ENCODE data around the gene UBE3B. TPM values are rescaled to one million over a fixed set of nuclear protein-coding genes. Genes with fewer than 3 reads are reported as not detected.

The UBE3B gene
- total RNA-seq, 1 donor from 2014 or later, result 41.4 TPM

- peak; percentile 60 to 85 for DNase-seq (ENCODE audit: low spot score in 2 of 2, unreplicated experiment in 2 of 2)
- Mint-ChIP-seq H3K9me3 (no peaks in the 10 kb centered on the region), H3K27ac (no peak overlapping the region), H3K4me3 (no peak overlapping the region), H3K4me1 (peaks cover 8% of the 10 kb centered on the region), H3K36me3 (no peaks in the 10 kb centered on the region), H3K27me3 (ENCODE audit: low read depth) (no peaks in the 10 kb centered on the region)
- TF ChIP-seq CTCF (IDR thresholded peaks at IDR 0.05; ENCODE audit: unreplicated experiment), result peak; percentile 62
Observed at GRCh38 chr12:109432842-109433304, 44.6 kb upstream of the UBE3B start.

GRCh38 chr12:109433618-109434017 is 43.8 kb upstream of the UBE3B start:
- no peaks in the 10 kb centered on the region for H3K27me3 Mint-ChIP-seq (ENCODE audit: low read depth)
- H3K27ac Mint-ChIP-seq, result no peak overlapping the region

GRCh38 chr12:109434582-109434981 is 42.9 kb upstream of the UBE3B start:
- H3K27ac Mint-ChIP-seq, result no peak overlapping the region
- H3K9me3 Mint-ChIP-seq, result no peaks in the 10 kb centered on the region

More at GRCh38 chr12:109433618-109434017, 43.8 kb upstream of the UBE3B start:
- no peaks in the 10 kb centered on the region for H3K36me3 Mint-ChIP-seq
- peaks cover 8% of the 10 kb centered on the region for H3K4me1 Mint-ChIP-seq
- H3K4me3 Mint-ChIP-seq, result no peak overlapping the region
- TF ChIP-seq CTCF (IDR thresholded peaks at IDR 0.05; ENCODE audit: unreplicated experiment), result peak; percentile 31
- no peak for DNase-seq (ENCODE audit: low spot score in 2 of 2, unreplicated experiment in 2 of 2)
- no peaks in the 10 kb centered on the region for H3K9me3 Mint-ChIP-seq

GRCh38 chr12:109435428-109436187 is 41.8 kb upstream of the UBE3B start:
- Mint-ChIP-seq H3K4me1 (peaks cover 10% of the 10 kb centered on the region), H3K9me3 (no peaks in the 10 kb centered on the region), H3K27ac (no peak overlapping the region), H3K4me3 (no peak overlapping the region), H3K36me3 (no peaks in the 10 kb centered on the region), H3K27me3 (ENCODE audit: low read depth) (no peaks in the 10 kb centered on the region)
- no peak for TF ChIP-seq CTCF (IDR thresholded peaks at IDR 0.05; ENCODE audit: unreplicated experiment)
- no peak for DNase-seq (ENCODE audit: low spot score in 2 of 2, unreplicated experiment in 2 of 2)

More at GRCh38 chr12:109434582-109434981, 42.9 kb upstream of the UBE3B start:
- H3K36me3 Mint-ChIP-seq, result no peaks in the 10 kb centered on the region
- DNase-seq (ENCODE audit: low spot score in 2 of 2, unreplicated experiment in 2 of 2), result no peak
- H3K27me3 Mint-ChIP-seq (ENCODE audit: low read depth), result no peaks in the 10 kb centered on the region
- TF ChIP-seq CTCF (IDR thresholded peaks at IDR 0.05; ENCODE audit: unreplicated experiment), result no peak
- H3K4me1 Mint-ChIP-seq, result peaks cover 8% of the 10 kb centered on the region
- H3K4me3 Mint-ChIP-seq, result no peak overlapping the region

- no peaks in the 10 kb centered on the region for H3K27me3 Mint-ChIP-seq (ENCODE audit: low read depth)
- no peak overlapping the region for H3K4me3 Mint-ChIP-seq
- no peaks in the 10 kb centered on the region for H3K36me3 Mint-ChIP-seq
- no peak for TF ChIP-seq CTCF (IDR thresholded peaks at IDR 0.05; ENCODE audit: unreplicated experiment)
- H3K4me1 Mint-ChIP-seq, result peaks cover 14% of the 10 kb centered on the region
- no peaks in the 10 kb centered on the region for H3K9me3 Mint-ChIP-seq
- H3K27ac Mint-ChIP-seq, result no peak overlapping the region
- no peak for DNase-seq (ENCODE audit: low spot score in 2 of 2, unreplicated experiment in 2 of 2)
Observed at GRCh38 chr12:109436188-109436560, 41.3 kb upstream of the UBE3B start.

Data from mesothelial cell of epicardium (in vitro differentiated cells).